Astrocyte of the cerebellum (primary cell): ENCODE data around the gene PRRG2.
"Not testable (repeated sequence)": the region's sequence is repeated elsewhere in the genome, so short reads cannot be mapped to it uniquely, and the experiment has no call there.

Experiments
- DNase-seq: peaks from one replicate; pipeline ENCODE4 v3.0.0-alpha.2; 2011; ENCODE audit warnings: low read depth
- H3K4me3 ChIP-seq: 2 replicates; pipeline ENCODE4 v1.5.1; 2011; ENCODE audit warnings: mild to moderate bottlenecking, low read depth, low read length, moderate library complexity
- CTCF ChIP-seq: IDR thresholded peaks from 2 replicates; pipeline ENCODE4 v1.5.1; 2012; ENCODE audit warnings: low read length, low read depth, moderate library complexity, mild to moderate bottlenecking; ENCODE audit errors: missing control alignments
- in situ Hi-C: cut with HindIII; loops from 2 replicates; pipeline ENCODE4 v1.10.0; 2017; ENCODE audit warnings: low sequenced_read_pairs

The PRRG2 gene

GRCh38 chr19:49615861-49616260, 34.7 kb downstream of the PRRG2 start:
- no peak overlapping the region for H3K4me3 ChIP-seq
- DNase-seq: no peak
- in situ Hi-C loops: no loop called here
- TF ChIP-seq CTCF: no peak

- DNase-seq: no peak
- H3K4me3 ChIP-seq: no peak overlapping the region
- TF ChIP-seq CTCF: no peak
- in situ Hi-C loops: no loop called here
These were observed 35.4 kb downstream of the PRRG2 start for GRCh38 chr19:49616532-49616931.

GRCh38 chr19:49616945-49617344, 35.8 kb downstream of the PRRG2 start:
- in situ Hi-C loops: no loop called here
- no peak overlapping the region for H3K4me3 ChIP-seq
- no peak for DNase-seq
- TF ChIP-seq CTCF: no peak

GRCh38 chr19:49617860-49618259, 36.7 kb downstream of the PRRG2 start:
- DNase-seq, H3K4me3 ChIP-seq, in situ Hi-C loops: not testable (repeated sequence)

- DNase-seq: no peak
- no peak for TF ChIP-seq CTCF
- in situ Hi-C loops: no loop called here
- H3K4me3 ChIP-seq: no peak overlapping the region
These were observed 44.1 kb downstream of the PRRG2 start for GRCh38 chr19:49624967-49625910.

GRCh38 chr19:49626226-49626625, 45.1 kb downstream of the PRRG2 start:
- in situ Hi-C loops: no loop called here
- no peak for TF ChIP-seq CTCF
- no peak overlapping the region for H3K4me3 ChIP-seq
- no peak for DNase-seq

- in situ Hi-C loops: no loop called here
- DNase-seq: no peak
- no peak for TF ChIP-seq CTCF
- no peak overlapping the region for H3K4me3 ChIP-seq
These were observed 48.5 kb downstream of the PRRG2 start for GRCh38 chr19:49629659-49630058.
